CD4-positive, alpha-beta T cell treated with Interferon alpha-2 for 1 hour (primary cell): Measurements from ENCODE around the gene PSG4.
"Not testable (repeated sequence)": the region's sequence is repeated elsewhere in the genome, so short reads cannot be mapped to it uniquely, and the experiment has no call there.

ENCODE experiments used
- DNase-seq, 2 donors: peaks; one replicate each; pipeline ENCODE4 v3.0.0-alpha.2; 2020 to 2022

The PSG4 gene

GRCh38 chr19:43197666-43198397, 7.6 kb downstream of the PSG4 start:
- not testable (repeated sequence) for DNase-seq

- DNase-seq = not testable (repeated sequence)
Observed at GRCh38 chr19:43194397-43194796, 11.0 kb downstream of the PSG4 start.

- DNase-seq = not testable (repeated sequence)
Observed at GRCh38 chr19:43192381-43193155, 12.9 kb downstream of the PSG4 start.

GRCh38 chr19:43188092-43188491, 17.3 kb downstream of the PSG4 start:
- DNase-seq = not testable (repeated sequence)

- DNase-seq = not testable (repeated sequence)
Observed at GRCh38 chr19:43186311-43186935, 19.0 kb downstream of the PSG4 start, which contains the start of gene PSG5. Gene PSG5, minus strand, starts transcription at chr19:43186536. Its CDS starts 131 bp downstream, at chr19:43186405.

- not testable (repeated sequence) for DNase-seq
Observed at GRCh38 chr19:43181869-43182771, 23.3 kb downstream of the PSG4 start.

- DNase-seq = not testable (repeated sequence)
Observed at GRCh38 chr19:43179569-43180147, 25.8 kb downstream of the PSG4 start.

- not testable (repeated sequence) for DNase-seq
Observed at GRCh38 chr19:43178577-43178976, 26.9 kb downstream of the PSG4 start.

GRCh38 chr19:43165906-43166305, 39.5 kb downstream of the PSG4 start:
- DNase-seq = not testable (repeated sequence)

- not testable (repeated sequence) for DNase-seq
Observed at GRCh38 chr19:43163135-43163534, 42.3 kb downstream of the PSG4 start.

GRCh38 chr19:43162261-43162660, 43.2 kb downstream of the PSG4 start:
- DNase-seq = not testable (repeated sequence)

GRCh38 chr19:43152214-43152613, 53.2 kb downstream of the PSG4 start:
- no peak for DNase-seq

GRCh38 chr19:43149788-43150187, 55.6 kb downstream of the PSG4 start:
- DNase-seq = not testable (repeated sequence)

- DNase-seq = no peak
Observed at GRCh38 chr19:43148233-43148632, 57.2 kb downstream of the PSG4 start.
